Colon (tissue), 2 donors: ENCODE results near the gene HS6ST1.

ENCODE experiments used
- FAIRE-seq: peaks from 2 replicates; lab custom pipeline; 2012; peaks lifted over from hg19 to GRCh38; lab: Jason Lieb, UNC
- donor health status: control.
- donor health status: control.

Gene HS6ST1

GRCh38 chr2:128310094-128310716 lies 8.5 kb downstream of the HS6ST1 start:
- no peak for FAIRE-seq

GRCh38 chr2:128309280-128310093 lies 9.2 kb downstream of the HS6ST1 start:
- no peak for FAIRE-seq

DNA sequence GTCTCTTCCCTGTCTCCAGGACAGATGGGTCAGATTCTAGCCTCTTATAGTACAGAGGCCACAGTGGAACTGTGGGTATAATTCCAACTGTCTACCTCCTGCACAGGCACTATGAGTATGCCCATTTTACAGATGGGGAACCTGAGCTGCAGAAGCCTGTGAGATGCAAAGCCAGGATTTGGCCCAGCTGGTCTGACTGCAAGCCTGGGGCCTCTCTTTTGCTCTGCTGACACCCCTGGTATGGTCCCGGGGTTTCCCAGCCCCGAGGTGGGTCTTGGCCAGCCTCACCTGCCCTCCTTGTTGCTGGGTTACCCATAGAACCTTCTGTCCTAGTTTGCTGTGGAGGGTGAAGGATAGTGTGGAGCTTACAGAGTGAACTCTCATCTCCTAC lies 9.8 kb downstream of the HS6ST1 start:
- no peak for FAIRE-seq

DNA sequence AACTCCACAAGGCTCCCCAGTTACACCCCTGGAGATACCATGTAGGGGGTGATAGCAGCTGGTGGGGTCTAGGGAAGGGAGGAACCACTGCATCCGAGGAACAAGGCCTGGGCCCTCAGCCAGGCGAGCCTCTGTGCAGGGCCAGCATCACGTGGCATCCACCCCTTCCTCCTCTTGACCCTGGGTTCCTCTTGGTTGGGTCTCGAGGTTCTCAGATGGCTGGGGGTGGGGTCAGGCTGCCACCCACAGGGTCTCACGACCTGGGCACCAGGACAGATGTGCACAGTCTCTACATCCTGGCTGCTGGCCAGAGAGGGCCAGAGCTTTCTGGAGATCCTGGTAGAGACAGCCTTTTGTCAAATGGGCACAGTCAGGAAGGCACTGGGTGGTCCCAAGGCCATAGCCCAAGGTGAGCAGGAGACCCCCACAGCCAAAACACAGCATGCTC lies 10.4 kb downstream of the HS6ST1 start:
- no peak for FAIRE-seq

GRCh38 chr2:128307595-128307994 lies 11.1 kb downstream of the HS6ST1 start:
- no peak for FAIRE-seq

- FAIRE-seq, result no peak
Observed at GRCh38 chr2:128306931-128307460, 11.7 kb downstream of the HS6ST1 start.

DNA sequence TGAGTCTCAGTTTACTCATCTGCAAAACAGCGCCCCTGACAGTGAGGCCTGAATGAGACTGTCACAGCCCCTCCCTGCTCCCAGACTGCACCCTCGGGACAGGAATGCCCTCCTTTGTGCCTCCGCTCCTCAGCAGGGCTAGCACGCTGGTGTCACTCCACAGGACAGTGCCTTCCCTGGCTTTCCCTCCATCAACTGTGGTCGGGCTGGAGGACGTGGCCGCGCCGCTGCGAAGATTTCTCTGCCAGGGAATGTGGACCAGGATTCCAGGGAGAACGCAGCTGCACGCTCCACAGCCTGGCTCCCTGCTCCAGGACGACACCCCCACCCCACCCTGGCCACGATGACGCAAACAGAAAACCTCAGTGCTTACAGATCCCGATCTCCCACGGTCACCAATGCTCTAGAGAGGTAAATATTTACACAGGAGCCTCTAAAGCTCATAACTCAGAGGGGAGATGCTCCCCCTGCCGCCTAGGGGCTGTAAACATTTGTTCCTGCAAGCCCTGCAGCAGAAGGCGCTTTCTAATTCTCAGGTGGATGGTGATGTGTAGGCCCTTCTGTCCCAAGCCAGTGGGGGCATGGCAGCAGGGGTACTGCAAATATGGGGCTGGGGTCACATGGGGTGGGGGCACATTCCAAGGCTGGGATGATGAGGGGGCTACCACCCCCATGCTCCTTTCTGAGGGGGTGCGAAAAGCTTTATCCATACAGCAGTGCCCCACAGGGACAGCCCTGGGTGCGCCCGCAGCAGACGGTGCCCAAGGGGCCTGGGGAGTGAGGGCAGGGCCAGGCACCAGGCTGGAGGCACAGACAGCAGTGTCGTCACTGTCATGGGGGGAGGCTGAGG lies 12.4 kb downstream of the HS6ST1 start:
- FAIRE-seq, result no peak

GRCh38 chr2:128305555-128306080 lies 13.1 kb downstream of the HS6ST1 start:
- no peak for FAIRE-seq

DNA sequence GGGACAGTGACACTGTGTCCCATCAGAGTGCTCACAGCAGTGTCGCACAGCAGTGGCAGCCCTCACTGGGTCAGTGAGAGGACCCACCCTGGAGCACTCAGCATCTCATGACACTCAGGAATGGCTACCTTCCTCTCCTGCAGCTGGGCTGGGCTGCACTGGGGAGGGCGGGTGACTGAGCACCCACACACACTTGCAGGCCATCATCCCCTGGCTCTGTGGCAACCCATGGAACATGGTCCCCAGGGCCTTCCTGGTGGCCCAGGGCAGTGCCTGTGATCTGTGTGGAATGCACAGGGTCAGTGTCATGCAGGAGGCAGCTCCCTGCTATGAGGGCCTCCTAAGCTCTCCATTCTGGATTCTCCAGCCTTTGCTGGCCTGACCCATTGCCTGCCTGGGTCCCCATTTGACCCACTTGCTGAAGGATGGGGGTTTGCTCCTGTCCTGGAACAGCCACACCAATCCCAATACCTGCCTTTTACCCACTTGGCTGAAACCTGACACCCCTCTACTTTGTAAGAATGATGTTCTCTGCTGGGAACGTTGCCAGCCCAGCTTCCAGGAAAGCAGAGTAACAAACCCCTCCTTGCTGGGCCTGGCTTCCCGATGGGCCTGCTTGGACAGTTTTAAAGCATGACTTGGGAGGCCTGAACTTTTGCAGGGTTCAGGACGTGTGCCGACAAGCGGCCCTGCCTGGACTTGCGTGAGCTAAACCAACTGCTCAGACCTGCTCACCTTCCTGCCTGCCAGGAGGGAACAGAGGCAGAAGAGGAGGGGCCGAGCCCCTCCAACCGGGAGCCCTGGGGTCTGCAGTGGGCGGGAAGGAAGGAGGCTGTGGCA lies 13.7 kb downstream of the HS6ST1 start:
- FAIRE-seq, result no peak

DNA sequence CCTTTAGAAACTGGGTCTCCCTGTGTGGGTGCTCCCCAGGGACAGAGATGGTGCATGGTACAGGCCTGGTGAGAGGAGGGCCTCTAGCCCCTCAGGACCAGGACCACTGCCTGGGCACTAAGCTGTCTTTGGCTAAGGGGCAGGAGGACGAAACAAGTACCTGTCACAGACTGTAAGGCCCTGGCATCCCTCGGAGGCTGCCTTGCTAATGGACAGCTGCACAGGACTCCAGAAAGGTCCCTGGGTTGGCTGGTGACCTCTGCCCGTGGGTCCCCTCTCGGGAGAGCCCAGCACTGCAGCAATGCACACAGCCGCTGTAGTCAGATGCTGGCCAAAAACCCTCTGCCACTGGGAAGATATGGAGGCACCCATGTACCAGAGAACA lies 14.3 kb downstream of the HS6ST1 start:
- no peak for FAIRE-seq

GRCh38 chr2:128303911-128304310 lies 14.8 kb downstream of the HS6ST1 start:
- no peak for FAIRE-seq

- no peak for FAIRE-seq
Observed at GRCh38 chr2:128303095-128303791, 15.4 kb downstream of the HS6ST1 start.

GRCh38 chr2:128302744-128303067 lies 16.0 kb downstream of the HS6ST1 start:
- no peak for FAIRE-seq

DNA sequence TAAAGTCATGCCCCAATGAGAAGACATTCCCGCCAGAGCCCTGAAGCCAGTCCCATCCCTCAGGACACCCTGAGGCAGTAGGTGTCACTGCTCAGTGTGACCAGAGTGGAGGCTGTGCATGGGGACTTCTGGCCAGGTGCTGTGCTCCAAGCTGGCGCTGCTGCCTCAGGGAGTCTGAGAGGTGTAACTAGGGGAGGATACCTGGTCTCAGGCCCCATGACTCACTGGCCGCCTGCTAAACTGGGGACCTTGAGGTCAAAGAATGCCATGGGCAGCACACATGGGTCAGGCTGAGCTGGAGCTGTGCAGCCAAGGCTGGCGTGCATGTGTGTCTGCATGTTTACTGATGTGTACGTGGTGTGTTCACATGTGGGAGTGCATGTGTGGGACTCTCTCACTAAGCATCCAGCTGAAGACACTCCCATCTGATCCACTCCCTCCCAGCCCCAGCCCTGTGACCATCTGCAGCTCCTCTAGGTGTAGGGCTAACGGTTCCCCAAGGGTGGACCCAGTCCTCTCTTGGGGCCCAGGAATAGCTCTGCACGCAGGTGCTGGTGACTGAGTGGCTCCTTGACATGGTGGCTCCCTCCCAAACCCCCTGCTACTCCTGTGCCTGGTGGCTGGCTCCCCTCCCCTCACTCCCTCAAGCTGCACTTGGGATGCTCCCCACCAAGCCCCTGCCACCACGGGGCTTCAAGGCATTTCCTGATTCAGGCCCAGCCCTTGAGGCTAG lies 16.5 kb downstream of the HS6ST1 start:
- no peak for FAIRE-seq

DNA sequence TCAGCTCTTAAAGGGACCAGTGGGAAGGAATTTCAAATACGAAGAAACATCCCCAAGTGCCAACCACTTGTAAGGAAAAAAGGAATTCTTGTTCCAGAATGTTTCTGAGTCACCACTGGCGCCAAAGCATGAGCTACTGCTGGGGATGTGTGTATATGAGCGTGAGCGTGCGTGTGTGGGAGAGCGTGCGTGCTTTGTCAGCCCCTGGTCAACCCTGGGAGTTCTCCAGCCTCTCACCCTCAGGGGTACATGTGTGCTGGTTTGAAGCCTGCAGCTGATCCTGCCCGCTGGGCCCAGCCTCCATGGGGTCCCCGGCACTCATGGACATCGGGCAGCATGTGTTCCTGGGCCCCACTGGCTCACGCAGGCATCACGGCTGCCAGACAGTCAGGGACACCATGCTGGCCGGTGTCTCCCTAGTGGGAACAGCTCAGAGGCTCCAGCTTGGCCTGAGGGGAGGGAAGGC lies 17.1 kb downstream of the HS6ST1 start:
- FAIRE-seq, result no peak

- FAIRE-seq, result no peak
Observed at GRCh38 chr2:128301021-128301420, 17.6 kb downstream of the HS6ST1 start.

- FAIRE-seq, result no peak
Observed at GRCh38 chr2:128300151-128301020, 18.3 kb downstream of the HS6ST1 start.

GRCh38 chr2:128299628-128300027 lies 19.0 kb downstream of the HS6ST1 start:
- FAIRE-seq, result no peak
